T-cell (primary cell): Measurements from ENCODE around the gene KRI1. TPM values are rescaled to one million over a fixed set of nuclear protein-coding genes. Genes with fewer than 3 reads are reported as not detected.
A peak's percentile ranks its signal among the peaks of the same experiment; 100 is the strongest.

ENCODE experiments used
- ATAC-seq, 4 experiments: fragments of 200-7000 bp in 3 of 4; fragments of 150-1000 bp in 1 of 4; cut with Tn5 transposase; replicated peaks in 1 of 4; 1 replicate in 3 of 4; 2 replicates in 1 of 4; pipeline ENCODE4 v1.10.0; 2021; ENCODE audit warnings: moderate library complexity in 3 of 4, mild to moderate bottlenecking in 2 of 4, moderate number of reproducible peaks in 1 of 4
- CTCF ChIA-PET, 2 donors: fragments of 300-600 bp; sonication (Branson Sonifier 250); formaldehyde crosslinking; loops; one replicate each; lab custom pipeline; 2022; ENCODE audit warnings: antibody characterized with exemption in 2 of 2; lab: Charles Lee
- POLR2A ChIA-PET, 2 donors: fragments of 300-600 bp; sonication (Branson Sonifier 250); formaldehyde crosslinking; loops; one replicate each; lab custom pipeline; 2022; ENCODE audit warnings: antibody characterized with exemption in 2 of 2; lab: Charles Lee
- DNase-seq, 35 experiments: peaks; one replicate each; pipeline versions ENCODE4 v3.0.0 to v3.0.0-alpha.2; 2013 to 2023
- H3K27ac ChIP-seq: one replicate; pipeline ENCODE4 v1.5.1; 2013; ENCODE audit warnings: low read length
- H3K27me3 ChIP-seq, 2 experiments: replicated peaks in 1 of 2; 1 replicate in 1 of 2; 2 replicates in 1 of 2; pipeline versions ENCODE4 v1.6.1 to v1.7.0; 2013; ENCODE audit warnings: low read length in 1 of 2, mixed read lengths in 1 of 2; ENCODE audit not compliant: control insufficient read depth in 2 of 2, insufficient read depth in 2 of 2; ENCODE audit errors: extremely low read depth in 1 of 2
- H3K36me3 ChIP-seq, 2 donors: 1 replicate in 1 of 2; 2 replicates in 1 of 2; pipeline versions ENCODE4 v1.6.1 to v1.7.0; 2013; ENCODE audit warnings: low read length in 1 of 2; ENCODE audit not compliant: control insufficient read depth in 2 of 2, insufficient read depth in 1 of 2; ENCODE audit errors: extremely low read depth in 1 of 2
- H3K4me1 ChIP-seq, 2 experiments: 1 replicate in 1 of 2; 2 replicates in 1 of 2; pipeline versions ENCODE4 v1.6.1 to v1.7.0; 2013; ENCODE audit warnings: low read length in 2 of 2, mixed read lengths in 1 of 2; ENCODE audit not compliant: insufficient read depth in 2 of 2, control insufficient read depth in 1 of 2; ENCODE audit errors: extremely low read depth in 1 of 2
- H3K4me3 ChIP-seq, 2 donors: 1 replicate in 1 of 2; 2 replicates in 1 of 2; pipeline versions ENCODE4 v1.5.1 to v1.7.0; 2013; ENCODE audit warnings: mild to moderate bottlenecking in 2 of 2, low read length in 1 of 2, moderate library complexity in 1 of 2; ENCODE audit not compliant: control insufficient read depth in 1 of 2; ENCODE audit errors: extremely low read depth in 1 of 2
- H3K9me3 ChIP-seq: 2 replicates; pipeline ENCODE4 v1.7.0; 2013
- H3K27ac Mint-ChIP-seq, 2 donors: one replicate each; pipeline ENCODE4 v1.8.0; 2020 to 2021; ENCODE audit warnings: mild to moderate bottlenecking in 2 of 2, mixed read lengths in 2 of 2
- H3K27me3 Mint-ChIP-seq, 2 donors: one replicate each; pipeline ENCODE4 v1.8.0; 2021 to 2022; ENCODE audit warnings: mixed read lengths in 2 of 2
- H3K36me3 Mint-ChIP-seq: one replicate; pipeline ENCODE4 v1.8.0; 2021; ENCODE audit warnings: mixed read lengths
- H3K4me1 Mint-ChIP-seq, 3 donors: one replicate each; pipeline ENCODE4 v1.8.0; 2020 to 2022; ENCODE audit warnings: mixed read lengths in 3 of 3, mild to moderate bottlenecking in 1 of 3
- H3K4me3 Mint-ChIP-seq, 3 donors: one replicate each; pipeline ENCODE4 v1.8.0; 2020 to 2022; ENCODE audit warnings: mild to moderate bottlenecking in 3 of 3, mixed read lengths in 3 of 3, moderate library complexity in 3 of 3
- H3K9me3 Mint-ChIP-seq, 3 donors: one replicate each; pipeline ENCODE4 v1.8.0; 2020 to 2022; ENCODE audit warnings: mixed read lengths in 3 of 3
- WGBS: methylation state at CpG from one replicate; pipeline ENCODE4 v1.1.5; 2013; ENCODE audit warnings: missing lambda C conversion rate; ENCODE audit not compliant: insufficient coverage; 5-methylcytosine and 5-hydroxymethylcytosine counted together
- total RNA-seq, 35 experiments: library from RNA in 6 of 35; stranded (reverse) in 6 of 35; fragments of 120-200 nt in 1 of 35; gene quantifications; one replicate each; pipeline versions ENCODE4 v1.2.1 to v1.2.4 and lab custom pipeline; 2013 to 2026

Gene KRI1
- total RNA-seq, 5 donors from 2014 or later (not counting 1 experiment from before 2014, with no cell fraction given), result 50.9 to 94.8 (median 79.1) TPM

DNA sequence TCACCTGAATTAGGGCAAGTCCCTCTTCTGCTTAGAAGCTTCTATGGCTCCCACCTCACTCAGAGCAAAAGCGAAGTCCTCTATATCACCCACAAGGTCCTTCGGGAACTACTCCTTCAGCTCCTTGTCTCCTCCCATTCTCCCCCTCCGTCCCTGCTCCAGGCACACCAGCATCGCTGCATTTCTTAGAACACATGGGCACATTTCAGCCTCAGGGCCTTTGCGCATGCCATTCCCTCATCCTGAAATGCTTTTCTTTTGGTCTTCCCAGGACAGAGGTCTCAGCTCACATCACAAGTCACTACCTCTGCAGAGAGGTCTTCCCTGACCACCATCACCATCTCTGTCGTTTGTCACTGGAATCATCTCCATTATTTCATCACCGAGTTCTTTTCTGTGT, 52.6 kb downstream of the KRI1 start:
- H3K27me3 ChIP-seq, result peaks cover 14 to 75% of the 10 kb centered on the region in 2 experiments
- no peak for DNase-seq
- Mint-ChIP-seq H3K4me1 (peaks cover 11 to 37% (median 29%) of the 10 kb centered on the region in 3 donors), H3K4me3 (peak overlapping the region in 2 of 3 donors; percentile 17 to 33), H3K27ac (peak overlapping the region in 1 of 2 donors; percentile 25), H3K27me3 (peaks cover 38 to 47% of the 10 kb centered on the region in 2 donors), H3K9me3 (no peaks in the 10 kb centered on the region), H3K36me3 (no peaks in the 10 kb centered on the region)
- ChIA-PET CTCF (interaction anchor here (0.5 to 1.6 kb wide), 4 partner anchors 9 to 528 kb away, joined by 3 to 7 read pairs (median 4); no protein-coding TSS in a partner anchor), POLR2A (no interaction called here)
- no peaks in the 10 kb centered on the region for H3K9me3 ChIP-seq
- no peak overlapping the region for H3K4me3 ChIP-seq
- H3K4me1 ChIP-seq, result peaks cover 20 to 78% of the 10 kb centered on the region in 2 experiments
- H3K27ac ChIP-seq, result no peak overlapping the region
- no peak for ATAC-seq
- WGBS, result 87% methylated on average over 7 of the region's 7 CpGs
- H3K36me3 ChIP-seq, result no peaks in the 10 kb centered on the region

DNA sequence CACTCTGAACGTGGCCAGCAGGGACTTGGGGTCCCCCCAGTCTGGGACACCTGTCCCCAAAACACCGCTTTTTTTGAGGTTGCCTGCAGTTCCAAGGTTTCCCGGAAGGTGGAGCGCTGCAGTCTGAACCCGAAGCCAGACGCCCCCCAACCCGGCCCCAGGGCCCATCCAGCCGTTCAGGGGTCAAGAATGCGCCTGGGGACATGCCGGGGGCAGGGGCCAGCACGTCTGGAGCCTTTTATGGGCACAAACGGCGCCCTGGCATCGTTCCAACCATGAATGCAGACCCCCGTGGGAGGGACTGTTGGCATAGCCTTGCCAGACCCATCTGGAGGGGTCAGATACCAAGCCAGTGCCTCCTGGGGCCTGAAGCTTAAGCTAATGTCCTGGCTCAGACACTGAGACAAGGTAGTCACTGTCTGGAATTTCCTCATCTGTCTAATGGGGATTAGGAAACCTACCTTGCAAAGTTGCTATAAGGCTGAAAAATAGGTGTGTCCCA, 55.5 kb downstream of the KRI1 start:
- Mint-ChIP-seq H3K27ac (no peak overlapping the region), H3K9me3 (no peaks in the 10 kb centered on the region), H3K27me3 (peaks cover 22 to 26% of the 10 kb centered on the region in 2 donors), H3K36me3 (no peaks in the 10 kb centered on the region), H3K4me3 (no peak overlapping the region), H3K4me1 (peaks cover 5 to 29% (median 27%) of the 10 kb centered on the region in 3 donors)
- Histone ChIP-seq H3K4me1 (peaks cover 11 to 74% of the 10 kb centered on the region in 2 experiments), H3K27ac (no peak overlapping the region), H3K4me3 (no peak overlapping the region), H3K36me3 (no peaks in the 10 kb centered on the region), H3K9me3 (no peaks in the 10 kb centered on the region), H3K27me3 (peaks cover 5 to 51% of the 10 kb centered on the region in 2 experiments)
- POLR2A ChIA-PET, result no interaction called here
- CTCF ChIA-PET, result interaction anchor here (0.6 to 0.7 kb wide), 4 partner anchors 38 to 1070 kb away, joined by 3 to 8 read pairs (median 4); no protein-coding TSS in a partner anchor
- DNase-seq (peak in 25 of 35 experiments; percentile 25 to 72 (median 51)), ATAC-seq (no peak)
- 4% methylated on average over 15 of the region's 15 CpGs for WGBS

DNA sequence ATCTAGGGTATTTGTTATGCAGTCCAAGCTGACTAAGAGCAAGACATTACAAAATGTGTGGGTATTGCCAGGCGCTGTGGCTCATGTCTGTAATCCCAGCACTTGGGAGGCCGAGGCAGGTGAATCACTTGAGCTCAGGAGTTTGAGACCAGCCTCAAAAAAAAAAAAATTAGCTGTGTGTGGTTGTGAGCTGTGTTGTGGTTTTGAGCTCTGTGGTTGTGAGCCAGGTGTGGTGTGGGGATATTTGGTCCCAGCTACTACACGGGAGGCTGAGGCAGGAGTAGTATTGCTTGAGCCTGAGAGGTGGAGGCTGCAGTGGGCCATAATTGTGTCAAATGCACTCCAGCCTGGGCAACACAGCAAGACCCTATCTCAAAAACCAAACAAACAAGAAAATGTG, 57.1 kb downstream of the KRI1 start:
- Mint-ChIP-seq H3K27ac (no peak overlapping the region), H3K9me3 (no peaks in the 10 kb centered on the region), H3K4me3 (no peak overlapping the region), H3K4me1 (peaks cover 13 to 28% (median 25%) of the 10 kb centered on the region in 3 donors), H3K27me3 (peaks cover 9 to 14% of the 10 kb centered on the region in 2 donors), H3K36me3 (no peaks in the 10 kb centered on the region)
- Histone ChIP-seq H3K36me3 (no peaks in the 10 kb centered on the region), H3K4me1 (peaks cover 4 to 62% of the 10 kb centered on the region in 2 experiments), H3K27ac (no peak overlapping the region), H3K9me3 (no peaks in the 10 kb centered on the region), H3K4me3 (no peak overlapping the region), H3K27me3 (peaks cover 0 to 34% of the 10 kb centered on the region in 2 experiments)
- ATAC-seq (no peak), DNase-seq (peak in 1 of 35 experiments; percentile 49)
- 29% methylated on average over 2 of the region's 3 CpGs for WGBS
- CTCF ChIA-PET, result interaction anchor here (0.6 to 1.2 kb wide), 7 partner anchors 19 to 360 kb away, joined by 3 to 8 read pairs (median 4); no protein-coding TSS in a partner anchor
- POLR2A ChIA-PET, result interaction anchor here (0.5 to 0.6 kb wide), 2 partner anchors 24 to 252 kb away, joined by 6 to 9 read pairs; no protein-coding TSS in a partner anchor

GRCh38 chr19:10508036-10508435, 57.8 kb downstream of the KRI1 start:
- Mint-ChIP-seq H3K4me1 (peaks cover 18 to 22% (median 22%) of the 10 kb centered on the region in 3 donors), H3K4me3 (no peak overlapping the region), H3K27me3 (peaks cover 2 to 7% of the 10 kb centered on the region in 2 donors), H3K27ac (no peak overlapping the region), H3K9me3 (no peaks in the 10 kb centered on the region), H3K36me3 (no peaks in the 10 kb centered on the region)
- Histone ChIP-seq H3K36me3 (no peaks in the 10 kb centered on the region), H3K9me3 (no peaks in the 10 kb centered on the region), H3K27ac (no peak overlapping the region), H3K4me3 (no peak overlapping the region), H3K4me1 (peaks cover 4 to 62% of the 10 kb centered on the region in 2 experiments), H3K27me3 (peaks cover 0 to 28% of the 10 kb centered on the region in 2 experiments)
- 96% methylated on average over 10 of the region's 16 CpGs for WGBS
- no peak for ATAC-seq
- DNase-seq, result no peak
- ChIA-PET POLR2A (interaction anchor here in 1 of 2 donors (0.5 to 0.7 kb wide), 2 partner anchors 23 to 335 kb away, joined by 6 to 7 read pairs; no protein-coding TSS in a partner anchor), CTCF (interaction anchor here (0.6 to 1.2 kb wide), 4 partner anchors 18 to 361 kb away, joined by 3 to 4 read pairs (median 3); no protein-coding TSS in a partner anchor)

DNA sequence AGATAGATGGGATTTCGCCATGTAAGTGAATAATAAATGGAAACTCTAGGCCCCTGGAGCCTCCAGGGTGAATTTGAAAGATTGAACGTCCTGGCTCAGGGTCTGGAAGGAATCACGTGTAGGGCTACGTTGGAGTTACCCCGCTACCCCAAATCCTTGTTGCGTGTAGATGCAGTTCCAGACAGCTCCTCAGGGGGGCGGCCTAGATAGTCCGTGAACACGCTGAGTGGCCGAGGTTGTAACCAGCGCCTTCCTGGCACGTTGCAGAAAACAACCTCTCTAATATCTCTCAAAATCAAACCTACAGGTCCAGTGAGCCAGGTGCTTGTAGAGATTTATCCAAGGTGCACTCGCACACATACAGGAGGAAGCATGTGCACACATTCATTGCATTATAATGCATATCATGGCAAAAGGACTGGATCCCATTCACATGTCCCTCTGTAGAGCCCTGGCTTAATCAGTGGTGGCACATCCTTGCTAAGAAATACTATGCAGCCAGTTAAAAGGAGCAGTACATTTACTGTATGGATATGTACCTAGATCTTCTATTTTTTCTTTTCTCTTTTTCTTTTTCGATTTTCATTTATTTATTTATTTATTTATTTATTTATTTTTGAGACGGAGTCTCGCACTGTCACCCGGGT, 60.1 kb downstream of the KRI1 start:
- CTCF ChIA-PET, result interaction anchor here in 1 of 2 donors (0.8 kb wide), 1 partner anchor 67 kb away, joined by 4 read pairs; no protein-coding TSS in a partner anchor
- ATAC-seq, result peak; percentile 20 to 52 (median 30)
- H3K9me3 Mint-ChIP-seq, result no peaks in the 10 kb centered on the region
- H3K4me1 ChIP-seq, result peaks cover 5 to 61% of the 10 kb centered on the region in 2 experiments
- peak; percentile 55 to 89 (median 78) for DNase-seq
- no peak overlapping the region for H3K27ac ChIP-seq
- H3K4me1 Mint-ChIP-seq, result peaks cover 21 to 29% (median 28%) of the 10 kb centered on the region in 3 donors
- no peaks in the 10 kb centered on the region for H3K36me3 Mint-ChIP-seq
- H3K27me3 Mint-ChIP-seq, result peaks cover 0 to 3% of the 10 kb centered on the region in 2 donors
- H3K36me3 ChIP-seq, result no peaks in the 10 kb centered on the region
- H3K4me3 ChIP-seq, result no peak overlapping the region
- peak overlapping the region; percentile 25 to 55 for H3K27ac Mint-ChIP-seq
- H3K4me3 Mint-ChIP-seq, result peak overlapping the region; percentile 32 to 54 (median 50)
- H3K27me3 ChIP-seq, result peaks cover 0 to 10% of the 10 kb centered on the region in 2 experiments
- POLR2A ChIA-PET, result interaction anchor here in 1 of 2 donors (0.5 kb wide), 1 partner anchor 1419 kb away, joined by 4 read pairs; no protein-coding TSS in a partner anchor
- 6% methylated on average over 12 of the region's 17 CpGs for WGBS
- no peaks in the 10 kb centered on the region for H3K9me3 ChIP-seq
